ENCODE data around the gene RALB. TPM values are rescaled to one million over a fixed set of nuclear protein-coding genes. Genes with fewer than 3 reads are reported as not detected.

RALB gene
- total RNA-seq, 1 experiment from 2014 or later: 59.4 TPM

- Histone ChIP-seq H3K4me1 (peaks cover 27% of the 10 kb centered on the region), H3K27me3 (replicated peaks; ENCODE audit: control insufficient read depth, insufficient read depth, low read length) (no peaks in the 10 kb centered on the region), H3K4me3 (ENCODE audit: low read depth, low read length) (no peak overlapping the region), H3K36me3 (ENCODE audit: control insufficient read depth, insufficient read depth, low read length) (no peaks in the 10 kb centered on the region; the same call in 1 of the 2 replicates), H3K9me3 (no peaks in the 10 kb centered on the region)
- TF ChIP-seq CTCF (IDR thresholded peaks at IDR 0.05; ENCODE audit: insufficient read depth in 1 of 2, low read depth in 1 of 2, low read length in 1 of 2, severe bottlenecking in 1 of 2, unreplicated experiment in 1 of 2): no peak
- CTCF ChIA-PET: no interaction called here
- Mint-ChIP-seq H3K4me1 (ENCODE audit: low read depth, unreplicated experiment) (peaks cover 26% of the 10 kb centered on the region), H3K27ac (ENCODE audit: unreplicated experiment) (no peak overlapping the region), H3K36me3 (ENCODE audit: insufficient read depth, unreplicated experiment) (peaks cover 22% of the 10 kb centered on the region), H3K27me3 (ENCODE audit: insufficient read depth, unreplicated experiment) (no peaks in the 10 kb centered on the region), H3K9me3 (ENCODE audit: unreplicated experiment) (peaks cover 12% of the 10 kb centered on the region), H3K4me3 (ENCODE audit: unreplicated experiment) (no peak overlapping the region)
- intact Hi-C loops (cut with micrococcal nuclease; ENCODE audit: unreplicated experiment): no loop called here
- BruUV-seq (replicated peaks): no TSS peak
- DNase-seq: no peak
- POLR2A ChIA-PET: no interaction called here
These were observed 16.6 kb downstream of the RALB start for GRCh38 chr2:120269076-120269744.

GRCh38 chr2:120269816-120270215, 17.2 kb downstream of the RALB start:
- no peak for DNase-seq
- intact Hi-C loops (cut with micrococcal nuclease; ENCODE audit: unreplicated experiment): no loop called here
- H3K4me3 ChIP-seq (ENCODE audit: low read depth, low read length): no peak overlapping the region
- H3K27ac Mint-ChIP-seq (ENCODE audit: unreplicated experiment): no peak overlapping the region
- H3K9me3 Mint-ChIP-seq (ENCODE audit: unreplicated experiment): peaks cover 12% of the 10 kb centered on the region
- H3K4me3 Mint-ChIP-seq (ENCODE audit: unreplicated experiment): no peak overlapping the region
- TF ChIP-seq CTCF (IDR thresholded peaks at IDR 0.05; ENCODE audit: insufficient read depth in 1 of 2, low read depth in 1 of 2, low read length in 1 of 2, severe bottlenecking in 1 of 2, unreplicated experiment in 1 of 2): no peak
- no peaks in the 10 kb centered on the region for H3K27me3 Mint-ChIP-seq (ENCODE audit: insufficient read depth, unreplicated experiment)
- H3K4me1 Mint-ChIP-seq (ENCODE audit: low read depth, unreplicated experiment): peaks cover 26% of the 10 kb centered on the region
- POLR2A ChIA-PET: no interaction called here
- CTCF ChIA-PET: no interaction called here
- peaks cover 22% of the 10 kb centered on the region for H3K36me3 Mint-ChIP-seq (ENCODE audit: insufficient read depth, unreplicated experiment)
- H3K4me1 ChIP-seq: peaks cover 27% of the 10 kb centered on the region
- no peaks in the 10 kb centered on the region for H3K9me3 ChIP-seq
- no peaks in the 10 kb centered on the region for H3K27me3 ChIP-seq (replicated peaks; ENCODE audit: control insufficient read depth, insufficient read depth, low read length)
- no peaks in the 10 kb centered on the region; the same call in 1 of the 2 replicates for H3K36me3 ChIP-seq (ENCODE audit: control insufficient read depth, insufficient read depth, low read length)
- BruUV-seq (replicated peaks): no TSS peak

GRCh38 chr2:120271711-120272379, 19.2 kb downstream of the RALB start:
- peaks cover 26% of the 10 kb centered on the region for H3K4me1 Mint-ChIP-seq (ENCODE audit: low read depth, unreplicated experiment)
- no TSS peak for BruUV-seq (replicated peaks)

More at GRCh38 chr2:120271711-120272379, 19.2 kb downstream of the RALB start:
- CTCF ChIA-PET: no interaction called here
- Mint-ChIP-seq H3K36me3 (ENCODE audit: insufficient read depth, unreplicated experiment) (peaks cover 20% of the 10 kb centered on the region), H3K27me3 (ENCODE audit: insufficient read depth, unreplicated experiment) (no peaks in the 10 kb centered on the region), H3K9me3 (ENCODE audit: unreplicated experiment) (peaks cover 12% of the 10 kb centered on the region), H3K4me3 (ENCODE audit: unreplicated experiment) (peak overlapping the region; percentile 8), H3K27ac (ENCODE audit: unreplicated experiment) (no peak overlapping the region)
- Histone ChIP-seq H3K4me3 (ENCODE audit: low read depth, low read length) (no peak overlapping the region), H3K36me3 (ENCODE audit: control insufficient read depth, insufficient read depth, low read length) (no peaks in the 10 kb centered on the region; the same call in 1 of the 2 replicates), H3K4me1 (peaks cover 33% of the 10 kb centered on the region), H3K9me3 (0 out of 2 replicates have a peak, but pooled peaks cover 3% of the 10 kb centered on the region), H3K27me3 (replicated peaks; ENCODE audit: control insufficient read depth, insufficient read depth, low read length) (no peaks in the 10 kb centered on the region)
- intact Hi-C loops (cut with micrococcal nuclease; ENCODE audit: unreplicated experiment): loop anchor here (2.0 kb wide), 1 partner anchor 19 kb away; the partner anchor contains the start of gene RALB
- no peak for TF ChIP-seq CTCF (IDR thresholded peaks at IDR 0.05; ENCODE audit: insufficient read depth in 1 of 2, low read depth in 1 of 2, low read length in 1 of 2, severe bottlenecking in 1 of 2, unreplicated experiment in 1 of 2)
- POLR2A ChIA-PET: interaction anchor here (0.6 kb wide), 1 partner anchor 507 kb away, joined by 3 read pairs; no protein-coding TSS in a partner anchor
- no peak for DNase-seq
